Fibroblast of lung (primary cell): Measurements from ENCODE around the gene NOL12. TPM values are rescaled to one million over a fixed set of nuclear protein-coding genes. Genes with fewer than 3 reads are reported as not detected.
A peak's percentile ranks its signal among the peaks of the same experiment; 100 is the strongest.

Source experiments
- DNase-seq, 2 donors: peaks; one replicate each; pipeline versions ENCODE4 v3.0.0 to v3.0.0-alpha.2; 2010; ENCODE audit warnings: low read depth in 2 of 2
- H2AFZ ChIP-seq: 2 replicates; pipeline ENCODE4 v1.5.1; 2012; ENCODE audit warnings: low read length, control low read depth, inconsistent platforms
- H3K27ac ChIP-seq: 2 replicates; pipeline ENCODE4 v1.5.1; 2011; ENCODE audit warnings: low read length, control low read depth; ENCODE audit not compliant: insufficient read depth
- H3K27me3 ChIP-seq: 2 replicates; pipeline ENCODE4 v1.5.1; 2011; ENCODE audit warnings: mild to moderate bottlenecking, low read length; ENCODE audit not compliant: control insufficient read depth, insufficient read depth
- H3K36me3 ChIP-seq: 2 replicates; pipeline ENCODE4 v1.5.1; 2011; ENCODE audit warnings: low read length; ENCODE audit not compliant: control insufficient read depth, insufficient read depth
- H3K4me1 ChIP-seq: 2 replicates; pipeline ENCODE4 v1.5.1; 2011; ENCODE audit warnings: low read length; ENCODE audit not compliant: control insufficient read depth, insufficient read depth; ENCODE audit errors: extremely low read depth
- H3K4me2 ChIP-seq: 2 replicates; pipeline ENCODE4 v1.5.1; 2011; ENCODE audit warnings: low read length, control low read depth; ENCODE audit not compliant: insufficient read depth; ENCODE audit errors: extremely low read depth
- H3K4me3 ChIP-seq, 4 experiments: fragments of 200-600 bp in 1 of 4; sonication (generic) in 1 of 4; replicated peaks in 1 of 4; 2 replicates each; pipeline ENCODE4 v1.5.1; 2011 to 2016; ENCODE audit warnings: low read length in 4 of 4, low read depth in 3 of 4, mild to moderate bottlenecking in 3 of 4, control low read depth in 2 of 4, inconsistent platforms in 1 of 4, mixed read lengths in 1 of 4; ENCODE audit not compliant: insufficient read depth in 1 of 4; ENCODE audit errors: control extremely low read depth in 1 of 4
- H3K79me2 ChIP-seq: 2 replicates; pipeline ENCODE4 v1.5.1; 2012; ENCODE audit warnings: mild to moderate bottlenecking, low read length, inconsistent platforms; ENCODE audit not compliant: control insufficient read depth, insufficient read depth
- H3K9ac ChIP-seq: 2 replicates; pipeline ENCODE4 v1.5.1; 2011; ENCODE audit warnings: mild to moderate bottlenecking, low read length, control low read depth; ENCODE audit not compliant: insufficient read depth
- H3K9me3 ChIP-seq: 2 replicates; pipeline ENCODE4 v1.5.1; 2012; ENCODE audit warnings: low read depth, low read length; ENCODE audit not compliant: control insufficient read depth, insufficient read depth
- H4K20me1 ChIP-seq: 2 replicates; pipeline ENCODE4 v1.5.1; 2011; ENCODE audit warnings: low read length; ENCODE audit not compliant: control insufficient read depth, insufficient read depth; ENCODE audit errors: extremely low read depth
- EZH2 ChIP-seq: IDR thresholded peaks from 2 replicates; pipeline ENCODE4 v1.5.1; 2012; ENCODE audit warnings: low read length, control low read depth, mild to moderate bottlenecking; ENCODE audit errors: missing control alignments
- polyA plus RNA-seq, 2 donors: library from polyadenylated mRNA; depleted of rRNA in 1 of 2; stranded (reverse) in 1 of 2; unstranded in 1 of 2; fragments of >200 nt; gene quantifications; 2 replicates each; pipeline ENCODE4 v1.2.1, GENCODE V29; 2011 to 2012; ENCODE audit warnings: missing spikeins in 1 of 2
- total RNA-seq: library from RNA; depleted of rRNA; stranded (reverse); fragments of >200 nt; gene quantifications from 2 replicates; pipeline ENCODE4 v1.2.1, GENCODE V29; 2014
- TF ChIP-seq, protein P1 (sequence below), 2 donors: IDR thresholded peaks in 1 of 2; conservative IDR thresholded peaks in 1 of 2; 1 replicate in 1 of 2; 2 replicates in 1 of 2; pipeline ENCODE4 v1.5.1; 2011 to 2012; ENCODE audit warnings: low read length in 2 of 2, control low read depth in 1 of 2, inconsistent platforms in 1 of 2, low read depth in 1 of 2, mild to moderate bottlenecking in 1 of 2

NOL12 gene
- total and polyA plus RNA-seq, 2 donors (not counting 1 experiment from before 2014, with no cell fraction given), result 12.8 to 15.4 TPM

DNA sequence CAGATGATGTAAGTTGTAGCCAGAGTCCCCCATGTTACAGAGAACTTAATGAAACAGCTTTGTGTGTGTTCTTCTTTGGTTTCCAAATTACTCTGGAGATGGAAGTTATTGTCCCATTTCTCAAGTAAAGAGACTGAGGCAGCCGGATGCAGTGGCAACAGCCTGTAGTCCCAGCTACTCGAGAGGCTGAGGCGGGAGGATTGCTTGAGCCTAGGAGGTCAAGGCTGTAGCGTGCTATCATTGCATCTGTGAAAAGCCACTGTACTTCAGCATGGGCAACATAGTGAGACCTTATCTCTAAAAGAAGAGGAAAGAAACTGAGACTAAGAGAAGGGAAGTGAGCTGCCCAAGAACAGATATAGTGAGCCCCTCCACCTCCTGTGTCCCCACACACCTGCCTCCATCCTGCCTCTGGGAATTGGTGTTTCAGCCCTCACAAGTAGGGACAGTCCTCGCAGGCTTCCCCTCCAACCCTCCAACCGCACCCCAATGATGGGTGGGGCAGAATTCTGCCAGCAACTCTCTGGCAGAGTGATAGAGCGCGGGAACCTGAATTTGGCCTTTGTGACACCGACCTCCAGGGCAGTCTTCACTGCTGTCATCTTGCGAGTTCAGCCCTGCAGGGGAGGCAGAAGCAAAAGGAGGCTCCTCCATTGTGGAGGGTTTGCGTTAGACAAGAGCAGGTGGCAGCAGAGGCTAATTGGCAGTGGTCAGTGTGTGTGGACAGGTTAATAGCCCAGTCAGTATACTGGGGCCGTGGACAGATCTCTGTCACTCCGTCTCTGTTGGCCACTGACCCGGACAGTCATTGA is 26.0 kb upstream of the NOL12 start:
- no peak for DNase-seq
- Histone ChIP-seq H3K79me2 (peaks cover 43% of the 10 kb centered on the region), H3K4me2 (peak overlapping the region; percentile 92), H4K20me1 (no peaks in the 10 kb centered on the region), H3K27ac (peak overlapping the region; percentile 54), H2AFZ (no peak overlapping the region), H3K9ac (no peak overlapping the region), H3K36me3 (no peaks in the 10 kb centered on the region), H3K4me3 (peak overlapping the region; percentile 59 to 79 (median 69)), H3K9me3 (no peaks in the 10 kb centered on the region), H3K4me1 (peaks cover 30% of the 10 kb centered on the region), H3K27me3 (no peaks in the 10 kb centered on the region)
- TF ChIP-seq, protein P1, sequence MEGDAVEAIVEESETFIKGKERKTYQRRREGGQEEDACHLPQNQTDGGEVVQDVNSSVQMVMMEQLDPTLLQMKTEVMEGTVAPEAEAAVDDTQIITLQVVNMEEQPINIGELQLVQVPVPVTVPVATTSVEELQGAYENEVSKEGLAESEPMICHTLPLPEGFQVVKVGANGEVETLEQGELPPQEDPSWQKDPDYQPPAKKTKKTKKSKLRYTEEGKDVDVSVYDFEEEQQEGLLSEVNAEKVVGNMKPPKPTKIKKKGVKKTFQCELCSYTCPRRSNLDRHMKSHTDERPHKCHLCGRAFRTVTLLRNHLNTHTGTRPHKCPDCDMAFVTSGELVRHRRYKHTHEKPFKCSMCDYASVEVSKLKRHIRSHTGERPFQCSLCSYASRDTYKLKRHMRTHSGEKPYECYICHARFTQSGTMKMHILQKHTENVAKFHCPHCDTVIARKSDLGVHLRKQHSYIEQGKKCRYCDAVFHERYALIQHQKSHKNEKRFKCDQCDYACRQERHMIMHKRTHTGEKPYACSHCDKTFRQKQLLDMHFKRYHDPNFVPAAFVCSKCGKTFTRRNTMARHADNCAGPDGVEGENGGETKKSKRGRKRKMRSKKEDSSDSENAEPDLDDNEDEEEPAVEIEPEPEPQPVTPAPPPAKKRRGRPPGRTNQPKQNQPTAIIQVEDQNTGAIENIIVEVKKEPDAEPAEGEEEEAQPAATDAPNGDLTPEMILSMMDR (conservative IDR thresholded peaks at IDR 0.05 in 1 of 2, IDR thresholded peaks at IDR 0.05 in 1 of 2; ENCODE audit: low read depth in 1 of 2, low read length in 2 of 2), result no peak
- TF ChIP-seq EZH2, result no peak

DNA sequence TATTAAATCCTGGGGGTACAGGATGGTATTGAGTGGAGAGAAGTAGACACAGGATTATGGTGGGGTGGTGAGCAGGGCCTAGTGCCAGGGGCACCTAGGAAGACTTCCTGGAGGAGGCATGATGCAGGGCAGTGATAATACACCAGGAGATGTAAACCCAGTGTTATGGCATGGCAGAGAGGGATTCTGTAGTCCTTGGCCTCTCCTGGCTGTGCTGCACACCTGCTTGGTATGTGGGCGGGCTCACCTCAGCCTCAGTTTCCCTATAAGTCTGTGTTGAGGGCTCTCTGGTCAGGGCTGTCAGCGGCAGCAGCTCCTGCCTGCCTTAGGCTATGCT is 25.5 kb upstream of the NOL12 start:
- H3K4me2 ChIP-seq, result peak overlapping the region; percentile 92
- H3K79me2 ChIP-seq, result peaks cover 47% of the 10 kb centered on the region
- H3K9ac ChIP-seq, result no peak overlapping the region
- no peak overlapping the region for H2AFZ ChIP-seq
- H3K36me3 ChIP-seq, result peaks cover 4% of the 10 kb centered on the region
- no peak for DNase-seq
- TF ChIP-seq, protein P1 (conservative IDR thresholded peaks at IDR 0.05 in 1 of 2, IDR thresholded peaks at IDR 0.05 in 1 of 2; ENCODE audit: low read depth in 1 of 2, low read length in 2 of 2), result no peak
- no peak for TF ChIP-seq EZH2
- H3K4me3 ChIP-seq, result no peak overlapping the region
- H3K27ac ChIP-seq, result peak overlapping the region; percentile 89
- H4K20me1 ChIP-seq, result no peaks in the 10 kb centered on the region
- H3K4me1 ChIP-seq, result peaks cover 30% of the 10 kb centered on the region
- no peaks in the 10 kb centered on the region for H3K27me3 ChIP-seq
- H3K9me3 ChIP-seq, result no peaks in the 10 kb centered on the region

DNA sequence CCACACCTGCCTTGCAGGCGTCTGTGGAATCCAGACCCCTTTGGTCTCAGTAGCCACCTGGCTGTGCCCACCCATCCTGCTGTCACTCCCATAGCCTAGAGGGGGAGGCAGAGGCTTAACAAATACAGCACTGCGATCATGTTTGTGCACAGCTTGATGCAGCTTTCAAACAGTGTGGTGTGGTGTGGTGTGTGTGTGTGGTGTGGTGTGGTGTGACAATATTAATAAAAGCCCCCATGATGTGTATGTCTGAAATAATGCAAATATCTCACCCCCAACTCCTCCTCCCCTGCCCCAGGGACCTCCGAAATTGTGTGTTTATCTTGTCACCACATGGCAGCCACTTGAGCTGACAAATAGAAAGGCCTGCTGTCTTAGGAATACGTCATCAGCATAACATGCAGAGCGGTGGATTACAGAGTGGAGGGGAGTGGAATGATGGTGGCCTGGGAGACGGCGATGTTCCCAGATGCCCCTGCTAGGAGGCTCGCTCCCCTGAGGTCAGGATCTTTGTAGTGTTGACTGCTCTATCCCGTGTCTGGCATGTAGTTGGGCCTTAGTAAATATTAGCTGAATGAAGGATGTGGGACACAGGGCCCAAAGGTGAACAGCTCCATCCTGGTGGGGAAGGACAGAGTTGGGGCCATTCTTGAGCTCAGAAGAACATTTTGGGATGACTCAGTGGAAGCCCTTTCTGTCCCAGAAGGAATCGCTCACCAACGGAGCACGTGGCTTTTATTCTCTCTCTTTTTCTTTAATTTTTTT is 24.8 kb upstream of the NOL12 start:
- Histone ChIP-seq H3K27ac (peak overlapping the region; percentile 89), H3K79me2 (peaks cover 49% of the 10 kb centered on the region), H3K36me3 (peaks cover 7% of the 10 kb centered on the region), H3K9ac (no peak overlapping the region), H3K27me3 (no peaks in the 10 kb centered on the region), H3K4me2 (peak overlapping the region; percentile 92), H3K4me1 (peaks cover 30% of the 10 kb centered on the region), H4K20me1 (no peaks in the 10 kb centered on the region), H3K9me3 (no peaks in the 10 kb centered on the region), H3K4me3 (peak overlapping the region in 1 of 4 experiments; percentile 22), H2AFZ (peak overlapping the region; percentile 48)
- DNase-seq, result peak; percentile 76 to 80
- TF ChIP-seq, protein P1 (conservative IDR thresholded peaks at IDR 0.05 in 1 of 2, IDR thresholded peaks at IDR 0.05 in 1 of 2; ENCODE audit: low read depth in 1 of 2, low read length in 2 of 2), result peak; percentile 58 to 60
- no peak for TF ChIP-seq EZH2
